Epithelial cell of prostate (primary cell): ENCODE results near the gene ARGLU1.

Source experiments
- DNase-seq: peaks from one replicate; pipeline ENCODE4 v3.0.0-alpha.2; 2011; ENCODE audit warnings: low read depth, low spot score
- H3K27ac ChIP-seq: fragments of 450-650 bp; 2 replicates; pipeline ENCODE4 v1.5.1; 2017; ENCODE audit warnings: mild to moderate bottlenecking

The ARGLU1 gene

GRCh38 chr13:106588367-106588766, 20.4 kb upstream of the ARGLU1 start:
- no peak for DNase-seq
- no peak overlapping the region for H3K27ac ChIP-seq

DNA sequence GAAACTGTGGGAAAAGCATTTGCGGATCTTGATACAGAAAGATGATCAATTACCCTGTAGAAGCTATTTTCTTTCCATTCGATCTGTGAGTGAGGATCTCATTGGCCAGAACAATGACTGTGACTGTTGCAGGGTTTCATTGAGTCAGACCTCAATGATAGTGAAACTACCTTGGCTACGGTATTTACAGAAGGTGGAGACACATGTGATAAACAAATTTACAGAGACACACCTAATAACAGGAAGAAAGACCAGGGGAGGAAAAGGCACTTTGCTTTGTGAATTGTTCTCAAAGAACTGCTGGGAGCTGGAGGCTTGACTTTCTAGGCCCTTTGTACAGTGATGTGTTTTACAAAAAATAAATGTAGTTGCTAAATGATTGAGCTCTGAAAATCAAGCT, 19.9 kb upstream of the ARGLU1 start:
- DNase-seq: peak; percentile 66
- H3K27ac ChIP-seq: peak overlapping the region; percentile 15

DNA sequence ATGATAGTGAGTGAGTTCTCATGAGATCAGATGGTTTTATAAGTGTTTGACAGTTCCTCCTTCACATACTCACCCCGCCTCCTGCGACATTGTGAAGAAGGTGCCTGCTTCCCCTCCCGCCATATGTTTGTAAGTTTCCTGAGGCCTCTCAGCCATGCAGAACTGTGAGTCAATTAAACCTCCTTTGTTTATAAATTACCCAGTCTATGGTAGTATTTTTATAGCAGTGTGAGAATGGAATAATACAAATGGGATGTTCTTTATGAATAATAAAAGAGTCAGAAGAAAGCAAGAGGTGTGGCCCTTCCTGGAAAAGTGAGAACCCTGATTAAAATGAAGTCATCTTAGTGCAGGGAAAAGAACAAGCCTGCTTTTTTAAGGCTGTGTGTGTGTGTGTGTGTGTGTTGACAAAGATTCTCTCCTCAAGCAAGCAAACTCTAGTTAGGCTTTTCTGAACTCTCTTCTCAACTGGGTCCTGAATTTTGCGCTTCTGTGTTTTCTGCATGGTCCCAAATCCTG, 18.8 kb upstream of the ARGLU1 start:
- DNase-seq: no peak
- H3K27ac ChIP-seq: peak overlapping the region; percentile 15

DNA sequence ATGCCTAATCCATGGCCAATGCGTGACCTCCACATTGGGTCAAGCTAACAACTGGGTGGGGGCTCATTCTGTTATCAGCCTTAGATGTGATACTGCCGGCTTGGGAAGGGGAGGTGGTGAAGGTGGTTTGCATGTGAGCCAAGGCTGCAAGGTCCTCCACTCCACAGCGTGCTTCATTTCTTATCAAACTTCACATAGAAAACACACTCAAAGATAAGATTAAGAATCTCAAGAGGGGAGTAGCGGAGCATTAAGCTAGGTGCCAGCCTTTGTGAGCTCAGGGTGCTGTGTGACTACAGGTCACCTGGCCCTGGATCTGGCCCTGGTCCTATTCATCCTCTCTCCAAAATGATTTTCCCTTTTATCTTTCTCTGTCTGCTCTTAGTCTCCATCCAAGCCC, 13.3 kb upstream of the ARGLU1 start:
- DNase-seq: no peak
- no peak overlapping the region for H3K27ac ChIP-seq

DNA sequence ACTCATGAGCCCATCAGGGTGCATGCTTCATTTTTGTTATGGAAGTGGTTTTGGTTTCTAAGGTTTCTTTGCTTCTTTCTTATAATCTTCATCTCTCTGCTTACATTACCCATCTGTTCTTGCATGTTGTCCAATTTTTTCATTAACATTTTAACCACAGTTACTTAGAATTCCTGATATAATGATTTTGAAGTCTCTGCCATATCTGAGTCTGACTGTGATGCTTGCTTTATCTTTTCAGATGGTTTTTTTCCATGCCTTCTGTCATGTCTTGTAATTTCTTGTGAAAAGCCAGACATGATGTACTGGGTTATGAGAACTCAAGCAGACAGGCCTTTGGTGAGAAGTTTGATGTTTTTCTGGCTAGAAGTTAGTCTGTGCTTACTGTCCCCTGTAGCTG, 8.0 kb upstream of the ARGLU1 start:
- H3K27ac ChIP-seq: no peak overlapping the region
- DNase-seq: no peak

GRCh38 chr13:106573868-106574267, 5.9 kb upstream of the ARGLU1 start:
- no peak for DNase-seq
- peak overlapping the region; percentile 56 for H3K27ac ChIP-seq

DNA sequence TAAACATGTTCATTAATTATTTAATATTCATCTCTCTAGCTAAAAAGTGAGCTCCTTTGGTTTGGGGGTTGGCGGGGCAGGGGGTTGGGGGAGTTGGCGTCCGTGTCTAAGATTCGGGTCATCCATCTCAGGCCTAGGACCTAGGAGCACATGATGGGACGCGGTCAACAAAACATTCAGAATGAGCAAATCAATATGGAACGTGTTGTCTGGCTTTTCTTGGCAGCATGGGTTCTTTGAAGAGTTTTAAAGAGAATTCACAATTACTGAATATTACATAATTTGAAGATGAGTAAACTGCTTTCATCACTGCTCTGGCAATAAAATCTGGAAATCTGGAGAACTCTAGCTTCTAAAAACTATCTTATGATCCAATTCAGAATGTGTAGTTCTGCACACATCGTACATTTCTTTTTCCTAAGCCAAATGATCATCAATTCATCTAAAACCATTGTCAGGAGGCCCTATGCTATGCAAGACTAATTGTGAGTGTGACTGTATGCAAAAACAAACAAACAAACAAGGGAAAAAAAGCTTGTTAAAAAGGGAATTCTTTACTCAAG, 5.4 kb upstream of the ARGLU1 start:
- no peak for DNase-seq

DNA sequence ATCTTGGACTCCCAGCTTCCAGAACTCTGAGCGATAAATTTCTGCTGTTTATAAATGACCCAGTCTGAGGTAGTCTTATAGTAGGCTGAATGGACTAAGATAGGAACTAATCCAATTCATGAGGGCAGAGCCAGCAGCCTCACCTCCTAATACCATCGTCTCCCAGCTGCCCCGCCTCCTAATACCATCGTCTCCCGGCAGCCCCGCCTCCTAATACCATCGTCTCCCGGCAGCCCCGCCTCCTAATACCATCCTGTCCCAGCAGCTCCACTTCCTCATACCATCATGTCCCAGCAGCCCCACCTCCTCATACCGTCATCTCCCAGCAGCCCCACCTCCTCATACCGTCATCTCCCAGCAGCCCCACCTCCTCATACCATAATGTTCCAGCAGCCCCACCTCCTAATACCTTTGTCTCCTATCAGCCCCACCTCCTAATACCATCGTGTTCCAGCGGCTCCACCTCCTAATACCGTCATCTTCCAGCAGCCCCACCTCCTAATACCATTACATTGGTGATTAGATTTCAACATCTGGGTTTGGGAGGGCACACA, 2.4 kb upstream of the ARGLU1 start:
- peak; percentile 66 for DNase-seq
- peak overlapping the region; percentile 89 for H3K27ac ChIP-seq

More for the DNA sequence above, 5.4 kb upstream of the ARGLU1 start:
- peak overlapping the region; percentile 56 for H3K27ac ChIP-seq

- peak overlapping the region; percentile 89 for H3K27ac ChIP-seq
- no peak for DNase-seq
These were observed 1.5 kb upstream of the ARGLU1 start for GRCh38 chr13:106569233-106570095.

- no peak for DNase-seq
- H3K27ac ChIP-seq: peak overlapping the region; percentile 89
These were observed 514 bp upstream of the ARGLU1 start for GRCh38 chr13:106568299-106569003.

- H3K27ac ChIP-seq: peak overlapping the region; percentile 89
- DNase-seq: no peak
These were observed 1.1 kb downstream of the ARGLU1 start for GRCh38 chr13:106566641-106567473.

DNA sequence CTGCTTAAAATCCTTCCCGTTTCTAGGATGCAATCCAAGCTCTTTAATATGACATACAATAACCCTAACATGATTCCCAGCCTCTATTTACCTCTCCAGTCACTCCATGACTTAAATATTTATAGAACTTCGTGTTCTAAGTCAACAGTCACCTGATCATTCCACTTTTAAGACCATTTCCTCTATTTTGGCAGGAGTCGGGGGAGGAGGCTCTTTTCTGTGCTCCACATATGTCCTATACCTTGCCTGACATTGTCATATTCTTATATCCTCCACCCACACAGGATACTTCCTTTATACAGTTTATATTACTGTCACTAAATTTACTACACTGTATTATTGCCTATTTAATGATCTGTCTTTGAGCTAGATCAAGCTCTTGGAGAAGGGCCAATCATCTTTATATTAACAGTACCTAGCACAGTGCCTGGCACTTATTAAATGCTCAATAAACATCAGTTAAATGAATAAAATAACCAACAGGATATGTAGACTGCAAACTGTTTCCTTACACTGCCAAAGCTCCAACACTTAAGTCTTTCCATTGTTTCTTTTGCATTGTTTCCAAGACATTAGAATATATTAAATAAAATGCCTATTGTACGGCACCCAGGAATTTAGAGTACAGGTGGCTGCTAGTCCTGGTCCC, 2.7 kb downstream of the ARGLU1 start:
- DNase-seq: no peak
- no peak overlapping the region for H3K27ac ChIP-seq

- no peak overlapping the region for H3K27ac ChIP-seq
- DNase-seq: no peak
These were observed 5.6 kb downstream of the ARGLU1 start for GRCh38 chr13:106562301-106562700.

- H3K27ac ChIP-seq: no peak overlapping the region
- no peak for DNase-seq
These were observed 6.3 kb downstream of the ARGLU1 start for GRCh38 chr13:106561551-106562170.

DNA sequence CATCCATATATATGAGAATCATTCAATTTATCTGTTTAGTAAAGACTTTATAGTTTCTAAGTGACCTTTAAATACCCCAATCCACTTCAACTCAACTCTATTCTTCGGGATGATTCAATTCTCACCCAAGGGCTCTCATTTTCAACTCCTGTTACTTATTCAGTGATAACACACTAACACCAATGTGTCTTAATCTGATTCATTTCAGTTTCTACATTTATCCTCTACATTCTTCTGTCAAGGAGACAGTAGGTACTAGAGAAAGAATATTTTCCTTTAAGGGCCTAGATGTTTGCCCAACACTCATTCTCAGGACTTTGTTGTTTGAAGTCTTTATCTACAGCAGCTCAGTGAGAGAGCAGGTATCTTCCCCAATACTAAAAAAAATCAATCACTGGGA, 7.1 kb downstream of the ARGLU1 start:
- no peak overlapping the region for H3K27ac ChIP-seq
- no peak for DNase-seq

DNA sequence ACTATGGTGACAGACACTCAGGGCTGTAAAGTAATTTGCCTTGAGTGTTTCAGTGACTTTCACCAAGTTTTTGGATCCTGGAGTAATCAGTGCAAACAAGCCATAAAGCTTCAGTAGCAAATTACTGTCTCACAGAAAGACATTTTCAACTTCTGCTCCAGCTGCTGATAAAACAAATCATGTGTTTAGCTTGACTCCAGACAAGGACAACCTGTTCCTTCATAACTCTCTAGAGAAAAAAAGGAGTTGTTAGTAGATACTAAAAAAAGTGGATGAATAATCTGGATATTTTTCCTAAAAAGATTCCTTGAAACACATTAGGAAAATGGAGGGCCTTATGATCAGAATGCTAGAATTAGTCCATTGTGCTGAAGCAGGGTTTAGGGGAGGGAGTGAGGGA, 9.4 kb downstream of the ARGLU1 start:
- DNase-seq: no peak

GRCh38 chr13:106555631-106556328, 12.2 kb downstream of the ARGLU1 start:
- no peak for DNase-seq
- no peak overlapping the region for H3K27ac ChIP-seq

More for the DNA sequence above, 9.4 kb downstream of the ARGLU1 start:
- H3K27ac ChIP-seq: no peak overlapping the region

DNA sequence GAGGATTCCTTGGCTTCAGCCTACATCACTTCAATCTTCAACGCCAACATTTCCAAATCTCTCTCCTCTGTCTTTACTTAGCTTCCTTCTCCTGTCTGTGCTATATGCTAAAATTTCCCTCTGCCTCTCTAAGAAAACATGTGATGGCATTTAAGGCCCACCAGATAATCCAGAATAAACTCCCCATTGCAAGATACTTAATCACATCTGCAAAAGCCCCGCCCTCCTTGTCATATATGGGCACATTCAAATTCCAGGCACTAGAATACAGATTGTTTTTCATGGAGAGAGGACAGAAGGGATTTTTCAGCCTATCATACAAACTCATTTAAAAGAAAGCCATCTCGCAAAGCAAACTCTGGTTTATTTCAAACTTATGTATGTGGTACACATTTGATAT, 16.2 kb downstream of the ARGLU1 start:
- DNase-seq: no peak
- no peak overlapping the region for H3K27ac ChIP-seq
